SK-N-SH treated with all-trans-retinoic acid at 6 μM for 48 hours (cell line): ENCODE results near the gene CAMKMT.

ENCODE experiments used
- ATAC-seq: fragments of 200-7000 bp; cut with Tn5 transposase; 3 replicates; pipeline ENCODE4 v1.9.1; 2020; ENCODE audit warnings: mild to moderate bottlenecking, moderate library complexity
- ARNTL ChIP-seq: fragments of 450-650 bp; formaldehyde crosslinking; IDR thresholded peaks from 2 replicates; pipeline ENCODE4 v1.5.0; 2020; ENCODE audit warnings: low read depth, mild to moderate bottlenecking, moderate library complexity, borderline replicate concordance
- BACH2 ChIP-seq: fragments of 250-450 bp; sonication (Bioruptor Pico); IDR thresholded peaks from 2 replicates; pipeline ENCODE4 v1.9.0; 2021; ENCODE audit warnings: mild to moderate bottlenecking, borderline replicate concordance
- CSDC2 ChIP-seq: fragments of 250-450 bp; sonication (Bioruptor Pico); IDR thresholded peaks from 2 replicates; pipeline ENCODE4 v1.5.0; 2020; ENCODE audit warnings: mild to moderate bottlenecking, moderate library complexity
- CSRNP3 ChIP-seq: fragments of 250-450 bp; sonication (Bioruptor Pico); IDR thresholded peaks from 2 replicates; pipeline ENCODE4 v1.5.1; 2021; ENCODE audit warnings: mild to moderate bottlenecking, moderate library complexity
- ESRRG ChIP-seq: fragments of 250-450 bp; sonication (Bioruptor Pico); IDR thresholded peaks from 2 replicates; pipeline ENCODE4 v1.6.1; 2021; ENCODE audit warnings: mild to moderate bottlenecking
- OSR1 ChIP-seq: fragments of 250-450 bp; sonication (Bioruptor Pico); IDR thresholded peaks from 2 replicates; pipeline ENCODE4 v1.8.0; 2022; ENCODE audit warnings: moderate library complexity, mild to moderate bottlenecking, inconsistent platforms
- PATZ1 ChIP-seq: fragments of 250-450 bp; sonication (Bioruptor Pico); IDR thresholded peaks from 2 replicates; pipeline ENCODE4 v1.8.0; 2020; ENCODE audit warnings: mild to moderate bottlenecking, moderate library complexity, borderline replicate concordance
- PPARA ChIP-seq: fragments of 250-450 bp; sonication (Bioruptor Pico); IDR thresholded peaks from 2 replicates; pipeline ENCODE4 v1.5.0; 2020; ENCODE audit warnings: mild to moderate bottlenecking, borderline replicate concordance
- TCF4 ChIP-seq: fragments of 250-450 bp; sonication (Bioruptor Pico); IDR thresholded peaks from 2 replicates; pipeline ENCODE4 v1.8.0; 2021; ENCODE audit warnings: mild to moderate bottlenecking, moderate library complexity, borderline replicate concordance
- TOX ChIP-seq: fragments of 250-450 bp; sonication (Bioruptor Pico); IDR thresholded peaks from 2 replicates; pipeline ENCODE4 v1.8.0; 2021; ENCODE audit warnings: mild to moderate bottlenecking, moderate library complexity, borderline replicate concordance
- ZC3H10 ChIP-seq: fragments of 250-450 bp; sonication (Bioruptor Pico); IDR thresholded peaks from 2 replicates; pipeline ENCODE4 v1.5.1; 2021; ENCODE audit warnings: mild to moderate bottlenecking, moderate library complexity
- ZFP3 ChIP-seq: fragments of 250-450 bp; sonication (Bioruptor Pico); IDR thresholded peaks from 2 replicates; pipeline ENCODE4 v1.5.0; 2020; ENCODE audit warnings: mild to moderate bottlenecking, moderate library complexity
- ZFP30 ChIP-seq: fragments of 450-650 bp; formaldehyde crosslinking; IDR thresholded peaks from 2 replicates; pipeline ENCODE4 v1.5.0; 2022; ENCODE audit warnings: mild to moderate bottlenecking, moderate library complexity
- ZNF565 ChIP-seq: fragments of 450-650 bp; formaldehyde crosslinking; conservative IDR thresholded peaks from 2 replicates; pipeline ENCODE4 v1.5.0; 2020; ENCODE audit warnings: low read depth, mild to moderate bottlenecking, moderate library complexity
- ZNF70 ChIP-seq: fragments of 450-650 bp; formaldehyde crosslinking; IDR thresholded peaks from 2 replicates; pipeline ENCODE4 v1.5.0; 2020; ENCODE audit warnings: mild to moderate bottlenecking, moderate library complexity
- ZNF8 ChIP-seq: fragments of 450-650 bp; formaldehyde crosslinking; IDR thresholded peaks from 2 replicates; pipeline ENCODE4 v1.5.0; 2020; ENCODE audit warnings: mild to moderate bottlenecking, moderate library complexity
- TF ChIP-seq, protein P1 (sequence below): fragments of 250-450 bp; sonication (Bioruptor Pico); IDR thresholded peaks from 2 replicates; pipeline ENCODE4 v1.8.0; 2021; ENCODE audit warnings: low read depth, mild to moderate bottlenecking, moderate library complexity, borderline replicate concordance
- TF ChIP-seq, protein P2 (sequence below): fragments of 250-450 bp; sonication (Bioruptor Pico); IDR thresholded peaks from 2 replicates; pipeline ENCODE4 v1.5.1; 2020; ENCODE audit warnings: low read depth, mild to moderate bottlenecking, moderate library complexity

The CAMKMT gene

DNA sequence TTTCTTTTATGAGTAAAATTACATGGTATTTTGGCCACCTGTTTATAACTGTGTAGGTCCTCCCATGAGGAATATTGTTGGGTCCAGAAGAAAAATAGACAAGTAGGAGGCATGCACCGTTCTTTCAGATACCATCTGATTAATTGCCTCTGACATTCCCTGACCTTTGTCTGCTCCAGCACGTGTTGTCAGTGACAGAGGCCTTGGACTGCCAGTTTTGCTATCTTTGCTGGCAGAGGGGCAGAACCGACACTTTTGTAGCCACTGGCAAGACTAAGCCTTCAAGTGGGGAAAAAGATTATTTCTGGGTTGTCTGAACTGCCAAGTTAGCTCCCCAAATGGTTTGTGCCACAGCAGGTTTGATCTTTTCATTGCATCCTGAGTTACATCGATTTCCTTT, 276.9 kb downstream of the CAMKMT start (continued):
- TF ChIP-seq CSRNP3: no peak

GRCh38 chr2:44639399-44639798, 277.7 kb downstream of the CAMKMT start:
- TF ChIP-seq TCF4 (CRISPR knock-in tag) (no peak), CSDC2 (CRISPR knock-in tag) (no peak), ZNF565 (CRISPR knock-in tag) (no peak), ZFP3 (no peak), ZFP30 (no peak)
- TF ChIP-seq, protein P1, sequence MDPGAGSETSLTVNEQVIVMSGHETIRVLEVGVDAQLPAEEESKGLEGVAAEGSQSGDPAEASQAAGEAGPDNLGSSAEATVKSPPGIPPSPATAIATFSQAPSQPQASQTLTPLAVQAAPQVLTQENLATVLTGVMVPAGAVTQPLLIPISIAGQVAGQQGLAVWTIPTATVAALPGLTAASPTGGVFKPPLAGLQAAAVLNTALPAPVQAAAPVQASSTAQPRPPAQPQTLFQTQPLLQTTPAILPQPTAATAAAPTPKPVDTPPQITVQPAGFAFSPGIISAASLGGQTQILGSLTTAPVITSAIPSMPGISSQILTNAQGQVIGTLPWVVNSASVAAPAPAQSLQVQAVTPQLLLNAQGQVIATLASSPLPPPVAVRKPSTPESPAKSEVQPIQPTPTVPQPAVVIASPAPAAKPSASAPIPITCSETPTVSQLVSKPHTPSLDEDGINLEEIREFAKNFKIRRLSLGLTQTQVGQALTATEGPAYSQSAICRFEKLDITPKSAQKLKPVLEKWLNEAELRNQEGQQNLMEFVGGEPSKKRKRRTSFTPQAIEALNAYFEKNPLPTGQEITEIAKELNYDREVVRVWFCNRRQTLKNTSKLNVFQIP (CRISPR knock-in tag): no peak
- TF ChIP-seq, protein P2, sequence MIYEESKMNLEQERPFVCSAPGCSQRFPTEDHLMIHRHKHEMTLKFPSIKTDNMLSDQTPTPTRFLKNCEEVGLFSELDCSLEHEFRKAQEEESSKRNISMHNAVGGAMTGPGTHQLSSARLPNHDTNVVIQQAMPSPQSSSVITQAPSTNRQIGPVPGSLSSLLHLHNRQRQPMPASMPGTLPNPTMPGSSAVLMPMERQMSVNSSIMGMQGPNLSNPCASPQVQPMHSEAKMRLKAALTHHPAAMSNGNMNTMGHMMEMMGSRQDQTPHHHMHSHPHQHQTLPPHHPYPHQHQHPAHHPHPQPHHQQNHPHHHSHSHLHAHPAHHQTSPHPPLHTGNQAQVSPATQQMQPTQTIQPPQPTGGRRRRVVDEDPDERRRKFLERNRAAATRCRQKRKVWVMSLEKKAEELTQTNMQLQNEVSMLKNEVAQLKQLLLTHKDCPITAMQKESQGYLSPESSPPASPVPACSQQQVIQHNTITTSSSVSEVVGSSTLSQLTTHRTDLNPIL (CRISPR knock-in tag): no peak
- no peak for ATAC-seq

DNA sequence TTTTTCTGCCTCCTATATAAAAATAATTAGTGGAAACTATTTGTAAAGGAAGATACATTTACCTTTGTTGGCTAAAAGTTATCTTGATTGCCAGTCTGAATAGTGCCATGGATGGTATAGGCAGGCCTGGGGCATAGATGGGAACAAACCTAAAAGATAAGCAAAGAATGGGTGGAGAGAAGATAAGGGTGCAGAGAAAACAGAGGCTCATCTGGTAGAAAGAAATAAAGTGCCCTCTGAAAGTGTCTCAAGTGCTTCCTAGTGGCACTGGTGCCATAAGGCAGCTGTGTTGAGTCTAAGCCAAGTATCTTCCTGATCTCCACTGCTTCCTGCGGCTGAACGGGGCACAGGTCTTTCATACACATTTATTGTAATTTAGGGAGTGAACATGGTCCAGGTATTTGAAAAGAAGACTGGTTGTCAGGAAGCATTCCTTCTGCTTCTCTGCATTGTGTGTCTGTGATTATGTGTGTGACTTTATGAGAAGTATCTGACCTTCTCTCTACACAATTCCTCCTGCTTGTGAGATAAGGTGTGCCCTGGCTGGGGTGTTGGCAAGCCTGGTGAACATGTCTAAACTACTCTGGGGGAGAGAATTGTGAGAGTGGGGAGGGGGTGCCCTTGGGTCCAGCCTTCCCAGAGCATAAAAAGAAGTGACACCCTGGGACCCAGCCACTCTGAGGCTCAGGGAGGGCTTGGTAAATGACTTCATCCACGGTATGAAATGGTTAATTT, 280.5 kb downstream of the CAMKMT start:
- ATAC-seq: no peak
- TF ChIP-seq ZNF8: no peak
- TF ChIP-seq, protein P1 (CRISPR knock-in tag): no peak
- TF ChIP-seq BACH2 (CRISPR knock-in tag): no peak
- TF ChIP-seq OSR1 (CRISPR knock-in tag): no peak
- TF ChIP-seq, protein P2 (CRISPR knock-in tag): no peak
- no peak for TF ChIP-seq ZC3H10 (CRISPR knock-in tag)
- TF ChIP-seq PATZ1 (CRISPR knock-in tag): no peak
- no peak for TF ChIP-seq ZNF70

DNA sequence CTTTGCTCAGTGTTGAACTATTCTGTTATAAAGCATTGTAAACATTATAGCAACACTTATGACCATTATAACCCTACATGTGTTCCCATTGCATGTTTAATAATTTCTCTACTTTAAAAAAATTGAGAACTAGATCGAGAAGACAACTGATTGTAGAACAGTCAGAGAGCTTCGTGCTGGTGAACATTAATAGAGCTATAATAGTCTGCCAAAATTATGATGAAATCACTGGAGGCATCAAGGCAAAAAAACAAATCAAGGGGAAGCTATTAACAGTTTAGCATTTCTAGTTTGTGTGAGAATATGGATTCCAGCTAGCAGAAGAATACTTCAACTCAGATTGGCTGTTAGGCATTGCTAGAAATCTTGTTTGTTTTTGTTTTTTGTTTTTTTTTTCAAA, 284.2 kb downstream of the CAMKMT start:
- ATAC-seq: no peak
- TF ChIP-seq PATZ1 (CRISPR knock-in tag) (no peak), TOX (no peak), ESRRG (no peak), PPARA (no peak), BACH2 (CRISPR knock-in tag) (no peak), ZNF8 (no peak), ARNTL (no peak)
